DOHH2 (cell line): ENCODE measurements around the gene ADAP2.
"Not testable (repeated sequence)": the region's sequence is repeated elsewhere in the genome, so short reads cannot be mapped to it uniquely, and the experiment has no call there.

Experiments used
- CTCF ChIP-seq: fragments of 200-600 bp; sonication (generic); IDR thresholded peaks from one replicate; pipeline ENCODE4 v1.5.1; 2014; ENCODE audit warnings: antibody characterized with exemption, mild to moderate bottlenecking, low read depth, low read length; ENCODE audit not compliant: poor library complexity, severe bottlenecking
- EZH2phosphoT487 ChIP-seq: fragments of 200-600 bp; sonication (generic); IDR thresholded peaks from 2 replicates; pipeline ENCODE4 v1.6.1; 2017; ENCODE audit warnings: borderline replicate concordance, mild to moderate bottlenecking, antibody characterized with exemption, low read length, moderate library complexity, mixed read lengths

GRCh38 chr17:30964312-30964711 is 42.6 kb downstream of the ADAP2 start:
- not testable (repeated sequence) for TF ChIP-seq CTCF, EZH2phosphoT487
